GM12878 (cell line): ENCODE results near the gene PLSCR4. TPM values are rescaled to one million over a fixed set of nuclear protein-coding genes. Genes with fewer than 3 reads are reported as not detected.

Experiments used
- ATAC-seq: fragments of 200-7000 bp; cut with Tn5 transposase; 3 replicates; pipeline ENCODE4 v1.9.1; 2020; ENCODE audit warnings: mild to moderate bottlenecking, moderate library complexity
- BruUV-seq: library from RNA; stranded (reverse); fragments of 400-500 nt; replicated peaks from 2 replicates; lab custom pipeline; 2021; lab: Mats Ljungman, UMichigan
- CTCF ChIA-PET: fragments of 300-600 bp; sonication (Branson Sonifier 250); formaldehyde crosslinking; extraction: SDS; loops from one replicate; lab custom pipeline; 2021; ENCODE audit warnings: inconsistent platforms; lab: Yijun Ruan, JAX
- POLR2A ChIA-PET: fragments of 350-600 bp; formaldehyde crosslinking; extraction: SDS; loops from one replicate; lab custom pipeline; 2021; ENCODE audit warnings: inconsistent platforms; lab: Charles Lee
- RAD21 ChIA-PET: fragments of 300-600 bp; sonication (Branson Sonifier 250); formaldehyde crosslinking; loops from one replicate; lab custom pipeline; 2023; ENCODE audit warnings: antibody characterized with exemption; ENCODE audit not compliant: unreplicated experiment; lab: Charles Lee
- SMC1A ChIA-PET: fragments of 300-600 bp; sonication (Branson Sonifier 250); formaldehyde crosslinking; loops from one replicate; lab custom pipeline; 2023; ENCODE audit not compliant: unreplicated experiment, uncharacterized antibody; lab: Charles Lee
- DNase-seq: peaks from one replicate; pipeline ENCODE4 v3.0.0-alpha.2; 2011; ENCODE audit warnings: low read depth, low spot score
- FAIRE-seq: peaks from 3 replicates; lab custom pipeline; 2011; peaks lifted over from hg19 to GRCh38; lab: Jason Lieb, UNC
- H2AFZ ChIP-seq: 2 replicates; pipeline ENCODE4 v1.6.0; 2011; ENCODE audit warnings: low read depth, low read length, control low read depth; ENCODE audit not compliant: control insufficient read depth
- H3K27ac ChIP-seq: 2 replicates; pipeline ENCODE4 v1.5.1; 2011; ENCODE audit warnings: control low read depth; ENCODE audit not compliant: control insufficient read depth, insufficient read depth
- H3K27me3 ChIP-seq, 2 experiments: replicated peaks in 1 of 2; 2 replicates each; pipeline versions ENCODE4 v1.6.0 to v1.6.1; 2011; ENCODE audit warnings: low read length in 1 of 2; ENCODE audit not compliant: control insufficient read depth in 2 of 2, insufficient read depth in 2 of 2
- H3K36me3 ChIP-seq, 2 experiments: 2 replicates each; pipeline ENCODE4 v1.5.1; 2011; ENCODE audit warnings: low read length in 1 of 2; ENCODE audit not compliant: control insufficient read depth in 2 of 2, insufficient read depth in 2 of 2
- H3K4me1 ChIP-seq: 2 replicates; pipeline ENCODE4 v1.6.1; 2011; ENCODE audit warnings: mild to moderate bottlenecking, low read length, moderate library complexity, mixed read lengths; ENCODE audit not compliant: control insufficient read depth, insufficient read depth
- H3K4me2 ChIP-seq: 2 replicates; pipeline ENCODE4 v1.6.0; 2011; ENCODE audit warnings: control low read depth; ENCODE audit not compliant: control insufficient read depth, insufficient read depth
- H3K4me3 ChIP-seq: fragments of 200-600 bp; sonication (generic); 2 replicates; pipeline ENCODE4 v1.5.1; 2016
- H3K79me2 ChIP-seq: 2 replicates; pipeline ENCODE4 v1.6.0; 2011; ENCODE audit warnings: low read length; ENCODE audit not compliant: control insufficient read depth, insufficient read depth
- H3K9ac ChIP-seq: 2 replicates; pipeline ENCODE4 v1.8.0; 2011; ENCODE audit warnings: low read length, control low read depth, mixed read lengths; ENCODE audit not compliant: control insufficient read depth, insufficient read depth
- H3K9me3 ChIP-seq: replicated peaks from 3 replicates; pipeline ENCODE4 v1.5.1; 2011; ENCODE audit warnings: mild to moderate bottlenecking, low read length; ENCODE audit not compliant: control insufficient read depth, insufficient read depth
- H4K20me1 ChIP-seq: 2 replicates; pipeline ENCODE4 v1.6.0; 2011; ENCODE audit not compliant: control insufficient read depth, insufficient read depth
- CBX3 ChIP-seq: fragments of 200-600 bp; sonication (generic); IDR thresholded peaks from 2 replicates; pipeline ENCODE4 v1.6.1; 2016; ENCODE audit warnings: low read depth, borderline replicate concordance
- EZH2 ChIP-seq: IDR thresholded peaks from 2 replicates; pipeline ENCODE4 v1.6.1; 2012; ENCODE audit warnings: low read depth, mild to moderate bottlenecking, control low read depth, inconsistent platforms, low read length, borderline replicate concordance; ENCODE audit not compliant: control insufficient read depth
- HDGF ChIP-seq: fragments of 450-650 bp; IDR thresholded peaks from 2 replicates; pipeline ENCODE4 v1.6.1; 2016; ENCODE audit warnings: antibody characterized with exemption
- MTA2 ChIP-seq: fragments of 450-650 bp; IDR thresholded peaks from 2 replicates; pipeline ENCODE4 v1.6.1; 2016; ENCODE audit warnings: low read depth, mild to moderate bottlenecking, moderate library complexity
- NBN ChIP-seq: fragments of 450-650 bp; IDR thresholded peaks from 2 replicates; pipeline ENCODE4 v1.6.1; 2016
- POU2F2 ChIP-seq: IDR thresholded peaks from 3 replicates; pipeline ENCODE4 v1.6.1; 2011; ENCODE audit warnings: low read depth, mild to moderate bottlenecking, low read length, borderline replicate concordance
- PRDM15 ChIP-seq: fragments of 450-650 bp; formaldehyde crosslinking; IDR thresholded peaks from 2 replicates; pipeline ENCODE4 v1.4.0; 2020; ENCODE audit warnings: mild to moderate bottlenecking, moderate library complexity
- SP1 ChIP-seq: IDR thresholded peaks from one replicate; pipeline ENCODE4 v1.6.1; 2011; ENCODE audit warnings: low read depth, low read length
- ZSCAN29 ChIP-seq: fragments of 450-650 bp; IDR thresholded peaks from 2 replicates; pipeline ENCODE4 v1.6.1; 2017; ENCODE audit warnings: mild to moderate bottlenecking, moderate library complexity
- WGBS: methylation state at CpG from one replicate; pipeline ENCODE4 v1.1.6; 2016; ENCODE audit warnings: low lambda C conversion rate; ENCODE audit not compliant: insufficient replicate concordance, insufficient coverage; ENCODE audit errors: missing lambda C conversion rate; 5-methylcytosine and 5-hydroxymethylcytosine counted together
- in situ Hi-C: fragments of 300-500 bp; cut with MboI; formaldehyde crosslinking; loops from 9 replicates; pipeline ENCODE4 v1.14.3; 2018; ENCODE audit warnings: mixed read lengths
- intact Hi-C: fragments of 100-400 bp; cut with micrococcal nuclease; formaldehyde crosslinking; loops from one replicate; pipeline ENCODE4 v1.14.2; 2022; ENCODE audit not compliant: unreplicated experiment
- polyA plus RNA-seq, 11 experiments: library from polyadenylated mRNA; depleted of rRNA in 4 of 11; unstranded in 6 of 11; stranded (reverse) in 5 of 11; fragments of >200 nt; fragmentation: Nextera tagmentation in 4 of 11; fragmentation: Illumina TruSeq in 1 of 11; extraction: Ambion mirVana in 4 of 11; extraction: Trizol in 1 of 11; gene quantifications; 1 replicate in 1 of 11; 2 replicates in 10 of 11; pipeline versions ENCODE4 v1.2.1 to v1.2.3, GENCODE V29; 2011 to 2016; ENCODE audit warnings: inconsistent platforms in 2 of 11, missing spikeins in 2 of 11, low read depth in 1 of 11
- total RNA-seq, 4 experiments: library from RNA; depleted of rRNA in 3 of 4; stranded (reverse); fragments of >200 nt in 3 of 4; fragmentation: Illumina TruSeq in 1 of 4; extraction: Trizol in 1 of 4; gene quantifications; 2 replicates each; pipeline versions ENCODE4 v1.2.1 to v1.2.3, GENCODE V29; 2013 to 2021
- TF ChIP-seq, protein P1 (sequence below), 3 experiments: IDR thresholded peaks in 2 of 3; conservative IDR thresholded peaks in 1 of 3; 2 replicates each; pipeline ENCODE4 v1.5.1; 2011; ENCODE audit warnings: low read depth in 3 of 3, low read length in 3 of 3, mild to moderate bottlenecking in 3 of 3, control low read depth in 2 of 3, moderate library complexity in 2 of 3, inconsistent platforms in 1 of 3, mixed read lengths in 1 of 3; ENCODE audit not compliant: control insufficient read depth in 2 of 3, insufficient read depth in 1 of 3; ENCODE audit errors: extremely low read depth in 1 of 3

The PLSCR4 gene
- total and polyA plus RNA-seq, 10 of the 15 experiments (the other 5 are each of a cell fraction or from before 2014, with no cell fraction given) = 0.02 TPM; not detected in 9

DNA sequence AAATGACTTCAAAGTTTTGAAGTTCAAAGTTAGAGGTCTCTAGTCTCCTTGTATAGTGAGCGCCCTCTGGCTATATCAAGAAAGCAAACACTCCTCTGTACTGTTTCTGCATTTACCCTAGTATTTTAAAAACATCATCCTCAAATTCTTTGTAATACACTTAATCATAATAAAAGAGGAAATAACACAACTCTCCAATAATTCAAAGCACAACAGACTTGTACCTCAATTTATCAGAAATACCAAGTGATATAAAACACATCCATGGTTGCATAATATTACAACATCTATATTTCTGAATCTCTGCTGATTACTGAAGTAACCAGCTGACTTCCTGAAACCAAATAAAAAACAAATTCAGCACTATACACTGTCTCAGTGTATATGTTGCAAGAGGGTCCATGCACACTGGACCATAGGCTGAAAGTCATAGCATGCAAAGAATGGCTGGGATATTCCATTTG, 102.4 kb downstream of the PLSCR4 start:
- H3K27me3 ChIP-seq = no peaks in the 10 kb centered on the region
- H3K79me2 ChIP-seq = no peaks in the 10 kb centered on the region
- ATAC-seq (0 out of 3 replicates have a peak, but pooled peaks have one; percentile 38), DNase-seq (no peak), FAIRE-seq (no peak)
- no peaks in the 10 kb centered on the region for H4K20me1 ChIP-seq
- no peak overlapping the region for H2AFZ ChIP-seq
- H3K4me3 ChIP-seq = no peak overlapping the region
- H3K4me1 ChIP-seq = no peaks in the 10 kb centered on the region
- no peak overlapping the region for H3K4me2 ChIP-seq
- TF ChIP-seq, protein P1, sequence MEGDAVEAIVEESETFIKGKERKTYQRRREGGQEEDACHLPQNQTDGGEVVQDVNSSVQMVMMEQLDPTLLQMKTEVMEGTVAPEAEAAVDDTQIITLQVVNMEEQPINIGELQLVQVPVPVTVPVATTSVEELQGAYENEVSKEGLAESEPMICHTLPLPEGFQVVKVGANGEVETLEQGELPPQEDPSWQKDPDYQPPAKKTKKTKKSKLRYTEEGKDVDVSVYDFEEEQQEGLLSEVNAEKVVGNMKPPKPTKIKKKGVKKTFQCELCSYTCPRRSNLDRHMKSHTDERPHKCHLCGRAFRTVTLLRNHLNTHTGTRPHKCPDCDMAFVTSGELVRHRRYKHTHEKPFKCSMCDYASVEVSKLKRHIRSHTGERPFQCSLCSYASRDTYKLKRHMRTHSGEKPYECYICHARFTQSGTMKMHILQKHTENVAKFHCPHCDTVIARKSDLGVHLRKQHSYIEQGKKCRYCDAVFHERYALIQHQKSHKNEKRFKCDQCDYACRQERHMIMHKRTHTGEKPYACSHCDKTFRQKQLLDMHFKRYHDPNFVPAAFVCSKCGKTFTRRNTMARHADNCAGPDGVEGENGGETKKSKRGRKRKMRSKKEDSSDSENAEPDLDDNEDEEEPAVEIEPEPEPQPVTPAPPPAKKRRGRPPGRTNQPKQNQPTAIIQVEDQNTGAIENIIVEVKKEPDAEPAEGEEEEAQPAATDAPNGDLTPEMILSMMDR (IDR thresholded peaks at IDR 0.05 in 2 of 3, conservative IDR thresholded peaks at IDR 0.05 in 1 of 3; ENCODE audit: control insufficient read depth in 2 of 3, extremely low read depth in 1 of 3, insufficient read depth in 1 of 3, low read depth in 3 of 3, low read length in 3 of 3) = peak in 1 of 3 experiments; percentile 24; a peak in 1 of 6 replicates
- no peak for TF ChIP-seq NBN
- WGBS = 7% methylated on average over 1 of the region's 1 CpG
- H3K9me3 ChIP-seq = no peaks in the 10 kb centered on the region
- H3K27ac ChIP-seq = no peak overlapping the region
- in situ Hi-C loops = no loop called here
- RAD21 ChIA-PET = interaction anchor here (1.6 kb wide), 1 partner anchor 83 kb away, joined by 5 read pairs; no protein-coding TSS in a partner anchor
- SMC1A ChIA-PET = no interaction called here
- intact Hi-C loops = no loop called here
- no peak overlapping the region for H3K9ac ChIP-seq
- POLR2A ChIA-PET = no interaction called here
- CTCF ChIA-PET = interaction anchor here (0.6 kb wide), 1 partner anchor 24 kb away, joined by 3 read pairs; no protein-coding TSS in a partner anchor
- BruUV-seq = no TSS peak
- no peaks in the 10 kb centered on the region for H3K36me3 ChIP-seq

DNA sequence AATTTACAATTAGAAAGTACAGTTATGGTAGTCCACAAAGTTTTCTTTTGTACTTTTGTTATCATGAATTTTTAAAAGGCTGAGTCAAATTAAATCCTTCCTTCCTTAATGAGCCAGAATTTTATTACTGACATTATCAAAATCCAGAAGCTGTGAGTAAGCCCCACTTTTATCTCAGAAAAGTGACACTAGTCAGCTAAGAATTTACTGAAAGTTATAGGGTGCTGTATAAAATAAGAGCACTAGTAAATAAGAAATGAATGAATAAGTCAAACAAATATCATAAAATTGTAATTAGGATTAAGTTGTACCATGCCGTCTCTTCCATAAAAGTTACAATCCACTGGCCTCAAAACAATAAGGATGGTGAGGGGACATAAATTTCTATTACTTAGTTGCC, 105.3 kb downstream of the PLSCR4 start:
- TF ChIP-seq MTA2 = no peak
- no peak for TF ChIP-seq POU2F2
- TF ChIP-seq PRDM15 (CRISPR knock-in tag) = no peak
- TF ChIP-seq EZH2 = no peak
- no peak for TF ChIP-seq CBX3
- no peak for TF ChIP-seq HDGF
- TF ChIP-seq SP1 = no peak
- TF ChIP-seq ZSCAN29 = no peak
- H3K4me2 ChIP-seq = no peak overlapping the region
- no peaks in the 10 kb centered on the region for H3K79me2 ChIP-seq
- FAIRE-seq = no peak
- ChIA-PET POLR2A (no interaction called here), CTCF (no interaction called here), RAD21 (no interaction called here), SMC1A (interaction anchor here (1.0 kb wide), 1 partner anchor 9 kb away, joined by 3 read pairs; no protein-coding TSS in a partner anchor)
- 29% methylated on average over 1 of the region's 1 CpG for WGBS
- intact Hi-C loops = no loop called here
- no peaks in the 10 kb centered on the region for H3K4me1 ChIP-seq
- no peaks in the 10 kb centered on the region for H3K9me3 ChIP-seq
- H3K4me3 ChIP-seq = no peak overlapping the region
- H2AFZ ChIP-seq = no peak overlapping the region
- DNase-seq = no peak
- no peak for ATAC-seq
- H3K36me3 ChIP-seq = no peaks in the 10 kb centered on the region
- H3K27me3 ChIP-seq = no peaks in the 10 kb centered on the region
- H3K9ac ChIP-seq = no peak overlapping the region
- in situ Hi-C loops = no loop called here
- no peak overlapping the region for H3K27ac ChIP-seq
- no peaks in the 10 kb centered on the region for H4K20me1 ChIP-seq
- no TSS peak for BruUV-seq
